Endothelial cell of umbilical vein (primary cell): ENCODE measurements around the gene CCSER1. TPM values are rescaled to one million over a fixed set of nuclear protein-coding genes. Genes with fewer than 3 reads are reported as not detected.

Experiments
- BruUV-seq: library from RNA; stranded (reverse); fragments of 400-500 nt; replicated peaks from 2 replicates; lab custom pipeline; 2021; lab: Mats Ljungman, UMichigan
- CTCF ChIA-PET: fragments of 300-600, 350-600 bp; sonication (Branson Sonifier 250); formaldehyde crosslinking; loops from one replicate; lab custom pipeline; 2021; ENCODE audit warnings: antibody characterized with exemption, inconsistent platforms; lab: Charles Lee
- POLR2A ChIA-PET: fragments of 300-600, 350-600 bp; sonication (Branson Sonifier 250); formaldehyde crosslinking; loops from one replicate; lab custom pipeline; 2021; ENCODE audit warnings: antibody characterized with exemption, inconsistent platforms; lab: Charles Lee
- DNase-seq: peaks from one replicate; pipeline ENCODE4 v3.0.0-alpha.2; 2011; ENCODE audit warnings: low read depth, low spot score
- FAIRE-seq: peaks from 2 replicates; lab custom pipeline; 2011; peaks lifted over from hg19 to GRCh38; lab: Jason Lieb, UNC
- H2AFZ ChIP-seq: 2 replicates; pipeline ENCODE4 v1.6.0; 2012; ENCODE audit warnings: low read depth, low read length, control low read depth, inconsistent platforms
- H3K27ac ChIP-seq: 2 replicates; pipeline ENCODE4 v1.5.1; 2011; ENCODE audit warnings: low read depth, mild to moderate bottlenecking, control low read depth, low read length, moderate library complexity; ENCODE audit not compliant: insufficient read depth
- H3K27me3 ChIP-seq, 2 experiments: 2 replicates each; pipeline versions ENCODE4 v1.6.0 to v1.6.1; 2011; ENCODE audit warnings: low read length in 2 of 2, mixed read lengths in 1 of 2; ENCODE audit not compliant: control insufficient read depth in 2 of 2, insufficient read depth in 2 of 2
- H3K36me3 ChIP-seq, 2 experiments: 2 replicates in 1 of 2; 3 replicates in 1 of 2; pipeline ENCODE4 v1.5.1; 2011; ENCODE audit warnings: low read length in 2 of 2, mild to moderate bottlenecking in 1 of 2, moderate library complexity in 1 of 2; ENCODE audit not compliant: control insufficient read depth in 2 of 2, insufficient read depth in 2 of 2; ENCODE audit errors: extremely low read depth in 1 of 2
- H3K4me1 ChIP-seq: 3 replicates; pipeline ENCODE4 v1.5.1; 2011; ENCODE audit warnings: mild to moderate bottlenecking, low read length; ENCODE audit not compliant: control insufficient read depth, insufficient read depth; ENCODE audit errors: extremely low read depth
- H3K4me2 ChIP-seq: 2 replicates; pipeline ENCODE4 v1.6.1; 2011; ENCODE audit warnings: low read length, control low read depth, mixed read lengths; ENCODE audit not compliant: insufficient read depth
- H3K4me3 ChIP-seq, 3 experiments: fragments of 200-600 bp in 1 of 3; sonication (generic), shearing (Covaris generic) in 1 of 3; replicated peaks in 1 of 3; 2 replicates each; pipeline ENCODE4 v1.5.1; 2011 to 2016; ENCODE audit warnings: control low read depth in 3 of 3, low read length in 3 of 3, mild to moderate bottlenecking in 2 of 3, inconsistent platforms in 1 of 3, low read depth in 1 of 3, moderate library complexity in 1 of 3; ENCODE audit not compliant: insufficient read depth in 1 of 3
- H3K79me2 ChIP-seq: 2 replicates; pipeline ENCODE4 v1.6.0; 2012; ENCODE audit warnings: low read length, inconsistent platforms; ENCODE audit not compliant: control insufficient read depth, insufficient read depth
- H3K9ac ChIP-seq: replicated peaks from 2 replicates; pipeline ENCODE3; 2011; ENCODE audit warnings: low read length, control low read depth; ENCODE audit not compliant: insufficient read depth; ENCODE audit errors: extremely low read depth
- H3K9me1 ChIP-seq: replicated peaks from 3 replicates; pipeline ENCODE4 v1.6.0; 2011; ENCODE audit warnings: mild to moderate bottlenecking, low read length; ENCODE audit not compliant: control insufficient read depth, insufficient read depth; ENCODE audit errors: extremely low read depth
- H3K9me3 ChIP-seq: replicated peaks from 2 replicates; pipeline ENCODE4 v1.5.1; 2012; ENCODE audit warnings: low read length, inconsistent platforms; ENCODE audit not compliant: control insufficient read depth, insufficient read depth
- H4K20me1 ChIP-seq: replicated peaks from 2 replicates; pipeline ENCODE3; 2011; ENCODE audit warnings: mild to moderate bottlenecking, low read length; ENCODE audit not compliant: control insufficient read depth, insufficient read depth; ENCODE audit errors: extremely low read depth
- CTCF ChIP-seq, 2 donors: IDR thresholded peaks; 1 replicate in 1 of 2; 2 replicates in 1 of 2; pipeline ENCODE4 v1.5.1; 2011; ENCODE audit warnings: low read length in 2 of 2, mild to moderate bottlenecking in 2 of 2, moderate library complexity in 2 of 2, control low read depth in 1 of 2, inconsistent platforms in 1 of 2, low read depth in 1 of 2; ENCODE audit not compliant: insufficient read depth in 1 of 2; ENCODE audit errors: extremely low read depth in 1 of 2
- EZH2 ChIP-seq: IDR thresholded peaks from 2 replicates; pipeline ENCODE4 v1.6.1; 2012; ENCODE audit warnings: borderline replicate concordance, low read depth, mild to moderate bottlenecking, moderate library complexity, low read length, inconsistent platforms; ENCODE audit not compliant: severe bottlenecking
- GATA2 ChIP-seq: IDR thresholded peaks from 2 replicates; pipeline ENCODE4 v1.7.0; 2011; ENCODE audit warnings: low read depth, mild to moderate bottlenecking, moderate library complexity, mixed read lengths, low read length; ENCODE audit not compliant: insufficient read length, insufficient read depth
- JUN ChIP-seq: IDR thresholded peaks from 2 replicates; pipeline ENCODE4 v1.6.1; 2011; ENCODE audit warnings: borderline replicate concordance, low read depth; ENCODE audit not compliant: insufficient read length, insufficient read depth
- POLR2A ChIP-seq: IDR thresholded peaks from 2 replicates; pipeline ENCODE4 v1.6.1; 2012; ENCODE audit warnings: low read depth, mild to moderate bottlenecking, control low read depth, low read length
- POLR2AphosphoS5 ChIP-seq: IDR thresholded peaks from 2 replicates; pipeline ENCODE4 v1.6.1; 2012; ENCODE audit warnings: low read depth, mild to moderate bottlenecking, control low read depth, low read length, moderate library complexity; ENCODE audit not compliant: insufficient read depth
- dilution Hi-C: fragments of 300-500 bp; cut with MboI; formaldehyde crosslinking; loops from one replicate; pipeline ENCODE4 v1.15.0; 2019; ENCODE audit warnings: low sequenced_read_pairs; ENCODE audit not compliant: extremely low pct_ligation_motif_present
- intact Hi-C: fragments of 100-400 bp; cut with micrococcal nuclease; formaldehyde crosslinking; loops from one replicate; pipeline ENCODE4 v1.10.0; 2022
- polyA plus RNA-seq, 4 experiments: library from polyadenylated mRNA; depleted of rRNA in 3 of 4; stranded (reverse) in 3 of 4; unstranded in 1 of 4; fragments of >200 nt; gene quantifications; 2 replicates each; pipeline versions ENCODE4 v1.2.1 to v1.2.3, GENCODE V29; 2011 to 2012; ENCODE audit warnings: missing spikeins in 1 of 4
- total RNA-seq: library from RNA; stranded (reverse); gene quantifications from 2 replicates; pipeline ENCODE4 v1.2.3, GENCODE V29; 2021
- TF ChIP-seq, protein P1 (sequence below): IDR thresholded peaks from 2 replicates; pipeline ENCODE4 v1.6.1; 2011; ENCODE audit not compliant: insufficient read depth, insufficient read length

CCSER1 gene
- total and polyA plus RNA-seq, 2 donors (not counting 3 experiments of a cell fraction or from before 2014, with no cell fraction given), result 0.11 to 1.8 TPM

- CTCF ChIA-PET, result no interaction called here
- POLR2A ChIA-PET, result no interaction called here
- no peaks in the 10 kb centered on the region for H3K9me3 ChIP-seq
- H4K20me1 ChIP-seq, result no peaks in the 10 kb centered on the region
- no peak overlapping the region for H2AFZ ChIP-seq
- dilution Hi-C loops, result no loop called here
- no peak overlapping the region for H3K9ac ChIP-seq
- H3K27me3 ChIP-seq, result no peaks in the 10 kb centered on the region
- no peak overlapping the region for H3K4me3 ChIP-seq
- H3K4me1 ChIP-seq, result no peaks in the 10 kb centered on the region
- no TSS peak for BruUV-seq
- no peak for TF ChIP-seq JUN
- TF ChIP-seq CTCF (IDR thresholded peaks at IDR 0.05; ENCODE audit: extremely low read depth in 1 of 2, insufficient read depth in 1 of 2, low read depth in 1 of 2, low read length in 2 of 2), result no peak
- no peak for TF ChIP-seq EZH2
- TF ChIP-seq GATA2, result no peak
- TF ChIP-seq, protein P1, sequence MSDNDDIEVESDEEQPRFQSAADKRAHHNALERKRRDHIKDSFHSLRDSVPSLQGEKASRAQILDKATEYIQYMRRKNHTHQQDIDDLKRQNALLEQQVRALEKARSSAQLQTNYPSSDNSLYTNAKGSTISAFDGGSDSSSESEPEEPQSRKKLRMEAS, result no peak
- TF ChIP-seq POLR2AphosphoS5, result no peak
- TF ChIP-seq POLR2A, result no peak
- no peak overlapping the region for H3K27ac ChIP-seq
- no peaks in the 10 kb centered on the region for H3K79me2 ChIP-seq
- intact Hi-C loops, result no loop called here
- H3K9me1 ChIP-seq, result no peaks in the 10 kb centered on the region
- H3K36me3 ChIP-seq, result no peaks in the 10 kb centered on the region
- H3K4me2 ChIP-seq, result no peak overlapping the region
- no peak for DNase-seq
- FAIRE-seq, result no peak
Observed at GRCh38 chr4:90458576-90458975, 331.4 kb downstream of the CCSER1 start.
